Measurements from ENCODE around the gene IMMP2L.

The IMMP2L gene

DNA sequence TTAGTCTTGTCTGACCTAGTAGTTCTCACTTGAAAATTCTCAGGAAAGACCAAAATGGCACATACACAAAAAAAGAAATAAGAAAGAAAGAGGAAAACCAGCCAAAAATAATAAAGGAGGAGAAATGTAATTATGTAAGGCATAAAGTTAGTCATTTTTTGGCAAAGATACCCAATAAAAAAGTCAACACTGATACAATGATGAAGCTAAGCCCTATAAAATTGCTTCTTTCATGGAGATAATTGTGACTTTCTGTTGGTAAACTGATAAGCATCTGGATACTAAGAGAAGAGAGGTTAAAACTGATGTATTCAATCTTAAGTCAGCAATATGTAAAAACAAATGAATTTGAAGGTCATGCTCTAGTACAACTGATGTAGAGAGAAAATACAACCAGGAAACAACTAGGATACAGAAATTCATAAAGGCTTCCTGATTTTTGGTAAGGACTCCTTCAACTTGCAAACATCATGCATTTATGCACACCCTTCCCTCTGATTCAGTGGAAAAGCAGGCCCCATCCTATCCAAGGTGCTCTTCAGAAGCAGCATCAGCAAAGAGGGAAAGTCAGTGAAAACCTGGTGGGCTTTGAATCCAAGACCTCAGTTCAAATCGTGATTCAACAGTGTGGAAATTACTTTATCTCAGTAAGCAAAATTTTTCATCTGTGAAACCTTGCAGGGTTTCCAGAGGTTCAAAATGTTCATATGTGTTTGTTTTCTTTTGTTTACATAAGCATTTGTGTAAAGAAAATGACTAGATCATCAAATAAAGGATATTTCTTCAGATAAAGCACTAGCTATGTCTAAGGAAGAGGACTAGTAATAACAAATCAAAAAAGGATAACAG, 32.6 kb downstream of the IMMP2L start:
- 95 to 100% methylated on average over 1 of the region's 1 CpG for WGBS, 2 experiments
- H3K4me1 ChIP-seq (ENCODE audit: control insufficient read depth, insufficient read depth, low read length): no peaks in the 10 kb centered on the region

DNA sequence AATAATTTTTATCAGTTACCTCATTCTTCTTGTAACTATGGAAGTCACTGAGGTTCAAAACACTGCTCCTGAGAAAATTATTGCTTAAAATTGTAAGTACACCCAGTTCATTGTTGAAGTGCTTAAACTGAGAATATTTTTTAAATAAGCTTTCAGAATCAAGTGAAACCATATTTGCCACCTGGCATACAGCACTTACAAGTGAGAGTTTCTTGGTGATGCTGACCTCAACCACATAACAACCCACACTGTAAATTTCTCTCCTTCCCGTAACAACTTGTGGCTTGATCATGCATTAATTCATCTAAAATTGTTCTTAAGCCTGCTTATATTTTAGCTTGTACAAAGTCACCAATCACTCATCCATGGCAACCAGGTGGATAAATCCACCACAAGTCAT, 34.0 kb downstream of the IMMP2L start:
- 95 to 97% methylated on average over 1 of the region's 1 CpG for WGBS, 2 experiments
- Histone ChIP-seq H3K36me3 (ENCODE audit: control insufficient read depth, insufficient read depth, low read length) (no peaks in the 10 kb centered on the region), H3K4me1 (ENCODE audit: control insufficient read depth, insufficient read depth, low read length) (no peaks in the 10 kb centered on the region), H3K4me3 (ENCODE audit: insufficient read depth, low read depth, low read length) (no peak overlapping the region), H3K9me3 (ENCODE audit: control insufficient read depth, low read length) (no peaks in the 10 kb centered on the region), H3K27ac (ENCODE audit: insufficient read depth, low read depth, low read length, poor library complexity, severe bottlenecking) (no peak overlapping the region), H3K27me3 (ENCODE audit: control insufficient read depth, insufficient read depth, low read length, poor library complexity, severe bottlenecking) (no peaks in the 10 kb centered on the region)

More for the DNA sequence above, 32.6 kb downstream of the IMMP2L start:
- no peak overlapping the region for H3K4me3 ChIP-seq (ENCODE audit: insufficient read depth, low read depth, low read length)
- H3K27me3 ChIP-seq (ENCODE audit: control insufficient read depth, insufficient read depth, low read length, poor library complexity, severe bottlenecking): no peaks in the 10 kb centered on the region
- no peak overlapping the region for H3K27ac ChIP-seq (ENCODE audit: insufficient read depth, low read depth, low read length, poor library complexity, severe bottlenecking)
- H3K9me3 ChIP-seq (ENCODE audit: control insufficient read depth, low read length): no peaks in the 10 kb centered on the region
- H3K36me3 ChIP-seq (ENCODE audit: control insufficient read depth, insufficient read depth, low read length): no peaks in the 10 kb centered on the region

DNA sequence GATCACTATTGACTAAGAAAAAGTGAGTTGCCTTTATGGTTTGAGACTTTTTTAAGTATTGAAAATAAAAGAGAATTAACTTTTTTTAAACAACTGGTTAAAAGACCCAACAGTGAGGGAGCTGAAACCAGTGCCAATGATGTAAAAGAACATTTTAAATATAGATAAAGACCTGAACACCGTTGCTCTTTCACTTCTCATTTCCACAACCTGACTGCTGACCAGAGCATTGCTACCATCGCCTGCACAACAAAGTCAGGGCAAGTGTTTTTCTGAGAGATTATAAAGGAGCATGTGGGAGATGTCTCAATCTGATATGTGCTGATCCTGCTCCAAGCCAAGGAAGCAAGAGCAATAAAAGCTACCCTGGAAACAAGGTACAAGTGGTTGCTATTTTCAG, 34.7 kb downstream of the IMMP2L start:
- Histone ChIP-seq H3K27me3 (ENCODE audit: control insufficient read depth, insufficient read depth, low read length, poor library complexity, severe bottlenecking) (no peaks in the 10 kb centered on the region), H3K27ac (ENCODE audit: insufficient read depth, low read depth, low read length, poor library complexity, severe bottlenecking) (no peak overlapping the region), H3K9me3 (ENCODE audit: control insufficient read depth, low read length) (no peaks in the 10 kb centered on the region), H3K36me3 (ENCODE audit: control insufficient read depth, insufficient read depth, low read length) (no peaks in the 10 kb centered on the region), H3K4me1 (ENCODE audit: control insufficient read depth, insufficient read depth, low read length) (no peaks in the 10 kb centered on the region), H3K4me3 (ENCODE audit: insufficient read depth, low read depth, low read length) (no peak overlapping the region)
- WGBS, 2 experiments: 83 to 86% methylated on average over 1 to 2 of the region's 2 CpGs

DNA sequence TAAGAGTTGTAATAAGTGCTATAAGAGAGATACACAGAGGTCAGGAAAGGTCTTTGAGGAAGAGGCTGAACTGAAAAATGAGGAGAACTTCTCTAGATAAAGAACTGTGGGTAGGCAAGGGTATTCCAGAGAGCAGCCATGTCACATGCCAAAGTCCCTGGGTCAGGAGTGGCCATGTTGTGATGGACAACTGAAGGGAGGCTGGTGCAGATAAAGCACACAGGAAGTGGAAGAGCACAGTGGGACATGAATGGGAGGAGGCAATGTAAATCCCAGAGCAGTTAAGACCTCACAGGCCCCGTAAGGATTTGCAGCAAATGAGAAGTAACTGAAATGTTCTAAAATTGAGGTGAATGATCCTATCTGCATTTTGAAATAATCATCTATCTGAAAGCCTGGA, 37.2 kb downstream of the IMMP2L start:
- H3K36me3 ChIP-seq (ENCODE audit: control insufficient read depth, insufficient read depth, low read length): no peaks in the 10 kb centered on the region
- 73 to 87% methylated on average over 1 of the region's 1 CpG for WGBS, 2 experiments
- H3K4me3 ChIP-seq (ENCODE audit: insufficient read depth, low read depth, low read length): no peak overlapping the region

DNA sequence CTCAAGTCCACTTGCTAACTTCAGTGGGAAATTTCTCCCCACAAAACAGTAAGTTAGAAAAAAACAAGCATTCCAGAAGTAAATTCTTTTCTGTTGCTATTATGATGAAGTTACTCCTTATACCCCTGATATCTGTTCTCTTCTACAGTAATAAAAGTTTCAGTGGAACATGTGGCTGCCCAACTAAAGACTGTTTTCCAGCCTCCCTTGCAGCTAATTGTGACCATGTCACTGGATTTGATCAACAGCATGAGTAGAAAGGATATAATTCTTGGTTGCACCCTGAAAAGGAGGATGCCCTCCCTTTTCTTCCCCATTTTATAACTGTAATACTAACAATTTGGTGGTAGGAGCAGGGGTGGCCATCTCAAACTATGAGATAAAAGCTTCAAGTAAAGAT, 40.6 kb downstream of the IMMP2L start:
- Histone ChIP-seq H3K4me1 (ENCODE audit: control insufficient read depth, insufficient read depth, low read length) (no peaks in the 10 kb centered on the region), H3K4me3 (ENCODE audit: insufficient read depth, low read depth, low read length) (no peak overlapping the region), H3K27ac (ENCODE audit: insufficient read depth, low read depth, low read length, poor library complexity, severe bottlenecking) (no peak overlapping the region), H3K27me3 (ENCODE audit: control insufficient read depth, insufficient read depth, low read length, poor library complexity, severe bottlenecking) (no peaks in the 10 kb centered on the region), H3K9me3 (ENCODE audit: control insufficient read depth, low read length) (no peaks in the 10 kb centered on the region), H3K36me3 (ENCODE audit: control insufficient read depth, insufficient read depth, low read length) (no peaks in the 10 kb centered on the region)

More for the DNA sequence above, 37.2 kb downstream of the IMMP2L start:
- Histone ChIP-seq H3K27me3 (ENCODE audit: control insufficient read depth, insufficient read depth, low read length, poor library complexity, severe bottlenecking) (no peaks in the 10 kb centered on the region), H3K9me3 (ENCODE audit: control insufficient read depth, low read length) (no peaks in the 10 kb centered on the region), H3K27ac (ENCODE audit: insufficient read depth, low read depth, low read length, poor library complexity, severe bottlenecking) (no peak overlapping the region), H3K4me1 (ENCODE audit: control insufficient read depth, insufficient read depth, low read length) (no peaks in the 10 kb centered on the region)

DNA sequence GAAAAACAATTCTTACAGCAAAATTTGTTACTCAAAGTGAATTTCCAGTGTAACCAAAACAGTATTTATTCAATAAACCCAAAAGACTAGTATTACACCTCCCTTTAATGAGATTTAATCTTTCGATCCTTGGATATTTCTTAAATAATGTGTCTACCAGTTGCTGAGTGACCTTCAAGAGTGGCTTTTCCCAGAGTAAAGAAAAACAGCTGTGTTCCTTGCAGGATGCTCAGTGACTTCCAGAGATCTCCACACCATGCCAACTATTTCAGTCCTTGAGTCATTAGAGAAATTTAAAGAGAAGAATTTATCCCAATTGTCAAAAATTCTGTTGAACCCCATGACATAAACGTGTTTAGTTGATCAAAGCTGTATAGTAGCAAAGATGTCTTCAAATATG, 44.0 kb downstream of the IMMP2L start:
- Histone ChIP-seq H3K36me3 (ENCODE audit: control insufficient read depth, insufficient read depth, low read length) (no peaks in the 10 kb centered on the region), H3K27ac (ENCODE audit: insufficient read depth, low read depth, low read length, poor library complexity, severe bottlenecking) (no peak overlapping the region), H3K4me1 (ENCODE audit: control insufficient read depth, insufficient read depth, low read length) (no peaks in the 10 kb centered on the region), H3K27me3 (ENCODE audit: control insufficient read depth, insufficient read depth, low read length, poor library complexity, severe bottlenecking) (no peaks in the 10 kb centered on the region), H3K4me3 (ENCODE audit: insufficient read depth, low read depth, low read length) (no peak overlapping the region), H3K9me3 (ENCODE audit: control insufficient read depth, low read length) (no peaks in the 10 kb centered on the region)
- 100% methylated on average over 1 to 2 of the region's 2 CpGs for WGBS, 2 experiments

DNA sequence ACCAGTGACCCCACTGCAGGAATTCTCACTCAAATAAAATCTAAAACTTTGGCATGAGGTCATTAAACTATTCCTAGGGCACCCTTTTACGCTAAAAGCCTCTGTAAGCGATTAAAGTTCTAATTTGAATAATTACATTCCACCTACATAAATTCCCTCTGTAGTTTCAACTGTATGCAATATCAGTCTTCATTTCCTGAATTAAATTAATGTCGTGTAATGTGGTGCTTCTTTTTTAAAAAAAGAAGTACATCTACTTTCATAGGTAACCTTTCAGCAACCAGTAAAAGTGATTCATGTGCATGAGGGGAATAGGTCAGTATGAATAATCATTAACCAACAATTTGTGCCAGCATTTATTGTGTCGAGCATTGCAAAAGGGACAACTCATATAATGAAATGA, 44.7 kb downstream of the IMMP2L start:
- Histone ChIP-seq H3K27me3 (ENCODE audit: control insufficient read depth, insufficient read depth, low read length, poor library complexity, severe bottlenecking) (no peaks in the 10 kb centered on the region), H3K27ac (ENCODE audit: insufficient read depth, low read depth, low read length, poor library complexity, severe bottlenecking) (no peak overlapping the region), H3K4me1 (ENCODE audit: control insufficient read depth, insufficient read depth, low read length) (no peaks in the 10 kb centered on the region), H3K4me3 (ENCODE audit: insufficient read depth, low read depth, low read length) (no peak overlapping the region), H3K9me3 (ENCODE audit: control insufficient read depth, low read length) (no peaks in the 10 kb centered on the region), H3K36me3 (ENCODE audit: control insufficient read depth, insufficient read depth, low read length) (no peaks in the 10 kb centered on the region)
- WGBS, 2 experiments: 94 to 100% methylated on average over 3 of the region's 4 CpGs

DNA sequence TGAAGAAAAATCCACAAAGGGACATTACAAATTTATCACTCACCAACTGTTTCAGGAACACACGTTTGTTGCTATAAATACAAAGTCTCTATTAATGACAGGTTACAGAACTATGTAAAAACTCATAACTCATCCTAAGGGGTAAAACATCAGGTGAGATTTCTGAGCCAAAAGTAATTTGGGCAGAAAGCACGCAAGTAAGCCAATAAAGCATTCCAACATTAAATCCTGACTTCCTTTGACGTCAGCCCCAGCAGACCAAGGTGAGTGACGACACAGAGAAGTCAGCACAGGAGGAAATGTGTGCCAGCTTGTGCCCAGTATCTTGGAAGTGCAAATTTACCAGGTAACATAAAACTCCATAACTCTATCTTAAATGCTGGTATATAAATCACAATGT, 45.7 kb downstream of the IMMP2L start:
- no peaks in the 10 kb centered on the region for H3K9me3 ChIP-seq (ENCODE audit: control insufficient read depth, low read length)
- no peaks in the 10 kb centered on the region for H3K36me3 ChIP-seq (ENCODE audit: control insufficient read depth, insufficient read depth, low read length)
- WGBS, 2 experiments: 88 to 90% methylated on average over 4 of the region's 4 CpGs
- no peaks in the 10 kb centered on the region for H3K4me1 ChIP-seq (ENCODE audit: control insufficient read depth, insufficient read depth, low read length)
- no peaks in the 10 kb centered on the region for H3K27me3 ChIP-seq (ENCODE audit: control insufficient read depth, insufficient read depth, low read length, poor library complexity, severe bottlenecking)
- H3K27ac ChIP-seq (ENCODE audit: insufficient read depth, low read depth, low read length, poor library complexity, severe bottlenecking): no peak overlapping the region
- no peak overlapping the region for H3K4me3 ChIP-seq (ENCODE audit: insufficient read depth, low read depth, low read length)

DNA sequence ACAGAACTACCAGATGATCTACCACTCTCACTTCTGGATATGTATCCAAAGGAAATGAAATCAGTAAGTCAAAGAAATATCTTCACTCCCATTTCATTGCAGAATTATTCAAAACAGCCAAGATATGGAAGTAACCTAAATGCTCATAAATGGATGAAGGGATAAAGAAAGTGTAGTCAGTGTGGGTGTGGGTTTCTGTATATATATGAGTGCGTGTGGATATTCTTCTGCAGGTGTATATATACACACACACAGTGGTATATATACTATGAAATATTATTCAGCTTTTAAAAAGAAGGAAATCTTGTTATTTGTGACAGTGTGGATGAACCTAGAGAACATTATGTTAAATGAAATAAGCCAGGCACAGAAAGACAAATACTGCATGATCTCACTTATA, 48.7 kb downstream of the IMMP2L start:
- no peaks in the 10 kb centered on the region for H3K9me3 ChIP-seq (ENCODE audit: control insufficient read depth, low read length)
- WGBS, 2 experiments: no CpG with 5 or more reads among the region's 1 CpG
- H3K4me3 ChIP-seq (ENCODE audit: insufficient read depth, low read depth, low read length): no peak overlapping the region
- no peaks in the 10 kb centered on the region for H3K27me3 ChIP-seq (ENCODE audit: control insufficient read depth, insufficient read depth, low read length, poor library complexity, severe bottlenecking)
- H3K27ac ChIP-seq (ENCODE audit: insufficient read depth, low read depth, low read length, poor library complexity, severe bottlenecking): no peak overlapping the region
- H3K4me1 ChIP-seq (ENCODE audit: control insufficient read depth, insufficient read depth, low read length): no peaks in the 10 kb centered on the region
- no peaks in the 10 kb centered on the region for H3K36me3 ChIP-seq (ENCODE audit: control insufficient read depth, insufficient read depth, low read length)

DNA sequence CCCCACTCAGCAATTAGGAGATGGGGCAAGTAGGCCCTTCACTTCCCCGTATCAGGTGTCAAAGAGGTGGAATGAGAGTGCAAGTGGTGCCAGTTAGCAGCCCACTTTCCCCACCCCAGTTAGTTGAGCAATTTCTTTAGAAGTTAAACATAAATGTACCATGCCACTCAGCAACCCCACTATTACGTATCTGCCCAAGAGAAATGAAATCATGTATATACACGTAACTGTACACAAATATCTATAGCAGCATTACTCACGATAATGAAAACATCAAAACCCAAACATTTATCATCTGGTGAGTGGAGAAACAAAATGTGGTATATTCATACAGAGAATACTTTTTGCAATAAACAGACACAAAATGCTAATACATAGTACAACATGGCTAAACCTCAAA, 50.4 kb downstream of the IMMP2L start:
- 91 to 92% methylated on average over 3 to 4 of the region's 4 CpGs for WGBS, 2 experiments
- Histone ChIP-seq H3K9me3 (ENCODE audit: control insufficient read depth, low read length) (no peaks in the 10 kb centered on the region), H3K27me3 (ENCODE audit: control insufficient read depth, insufficient read depth, low read length, poor library complexity, severe bottlenecking) (no peaks in the 10 kb centered on the region), H3K4me1 (ENCODE audit: control insufficient read depth, insufficient read depth, low read length) (no peaks in the 10 kb centered on the region), H3K4me3 (ENCODE audit: insufficient read depth, low read depth, low read length) (no peak overlapping the region), H3K36me3 (ENCODE audit: control insufficient read depth, insufficient read depth, low read length) (no peaks in the 10 kb centered on the region), H3K27ac (ENCODE audit: insufficient read depth, low read depth, low read length, poor library complexity, severe bottlenecking) (no peak overlapping the region)
